Measurements from ENCODE around the gene DYDC1.

GRCh38 chr10:80321183-80321582 lies 35.4 kb downstream of the DYDC1 start:
- TF ChIP-seq CTCF (IDR thresholded peaks at IDR 0.05; ENCODE audit: extremely low read depth in 1 of 2, insufficient read depth in 1 of 2, low read depth in 1 of 2, low read length in 2 of 2) (no peak), POLR2A (IDR thresholded peaks at IDR 0.05; ENCODE audit: low read depth, low read length) (no peak), POLR2AphosphoS5 (IDR thresholded peaks at IDR 0.05; ENCODE audit: insufficient read depth, low read depth, low read length) (no peak), EZH2 (IDR thresholded peaks at IDR 0.05; ENCODE audit: borderline replicate concordance, low read depth, low read length, severe bottlenecking) (no peak), GATA2 (IDR thresholded peaks at IDR 0.05; ENCODE audit: insufficient read depth, insufficient read length, low read depth, low read length) (no peak)

Measured in endothelial cell of umbilical vein (primary cell).